Type B pancreatic cell (in vitro differentiated cells): ENCODE results near the gene FAM156A. TPM values are rescaled to one million over a fixed set of nuclear protein-coding genes. Genes with fewer than 3 reads are reported as not detected.
A peak's percentile ranks its signal among the peaks of the same experiment; 100 is the strongest.
"Not testable (repeated sequence)": the region's sequence is repeated elsewhere in the genome, so short reads cannot be mapped to it uniquely, and the experiment has no call there.

ENCODE experiments used
- DNase-seq: peaks from one replicate; pipeline ENCODE4 v3.0.0; 2021; ENCODE audit warnings: mixed read lengths; ENCODE audit not compliant: unreplicated experiment; ENCODE audit errors: extremely low spot score
- H3K27ac Mint-ChIP-seq: 2 replicates; pipeline ENCODE4 v1.8.0; 2021; ENCODE audit warnings: mild to moderate bottlenecking, mixed read lengths
- H3K27me3 Mint-ChIP-seq: 2 replicates; pipeline ENCODE4 v1.8.0; 2021; ENCODE audit warnings: mixed read lengths
- H3K36me3 Mint-ChIP-seq: 2 replicates; pipeline ENCODE4 v1.8.0; 2021; ENCODE audit warnings: mixed read lengths
- H3K4me1 Mint-ChIP-seq: one replicate; pipeline ENCODE4 v1.8.0; 2021; ENCODE audit warnings: mixed read lengths; ENCODE audit not compliant: unreplicated experiment
- H3K4me3 Mint-ChIP-seq: 2 replicates; pipeline ENCODE4 v1.8.0; 2021; ENCODE audit warnings: mild to moderate bottlenecking, mixed read lengths
- H3K9me3 Mint-ChIP-seq: 2 replicates; pipeline ENCODE4 v1.8.0; 2021; ENCODE audit warnings: mixed read lengths
- total RNA-seq: library from RNA; stranded (reverse); gene quantifications from 2 replicates; pipeline ENCODE4 v1.2.1, GENCODE V29; 2021; ENCODE audit warnings: low replicate concordance
- TF ChIP-seq, protein P1 (sequence below): fragments of 200-600 bp; sonication (generic); conservative IDR thresholded peaks from 2 replicates; pipeline ENCODE4 v1.5.0; 2021; ENCODE audit warnings: antibody characterized with exemption, mild to moderate bottlenecking

FAM156A gene
- total RNA-seq, 1 donor from 2014 or later = 23.7 TPM

DNA sequence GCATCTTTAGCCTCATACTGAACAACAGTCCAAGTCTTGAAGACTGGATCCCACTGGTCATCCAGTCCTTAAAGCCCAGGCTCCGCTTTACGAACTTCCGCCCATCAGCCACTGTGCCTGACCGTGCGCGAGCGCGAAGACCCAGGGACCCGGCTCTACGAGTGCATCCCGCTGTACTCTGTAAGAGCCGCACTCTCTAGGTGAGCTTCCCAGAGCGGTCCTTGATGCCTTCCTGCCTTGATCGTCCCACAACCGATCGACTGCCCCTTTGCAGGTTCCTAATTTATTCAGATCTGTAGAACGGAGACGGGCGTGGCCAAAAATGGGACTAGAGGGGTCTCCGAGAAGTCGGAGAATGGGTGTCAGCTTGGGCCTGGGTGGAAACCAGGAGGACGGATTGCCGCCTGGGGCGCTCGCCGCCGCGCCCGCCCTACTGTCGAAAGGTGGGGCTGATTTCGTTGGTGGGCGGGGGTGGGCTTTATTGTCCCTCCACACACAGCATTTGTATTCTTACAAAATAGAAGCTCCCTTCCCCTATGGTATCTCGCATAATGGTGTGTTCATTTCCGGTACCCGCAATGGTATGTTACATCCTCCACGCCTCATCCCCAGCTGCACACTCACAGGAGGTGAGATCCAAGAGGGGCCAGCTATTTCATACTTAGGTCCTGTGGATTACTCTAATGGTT lies 42.3 kb upstream of the FAM156A start:
- peak; percentile 25 for DNase-seq
- Mint-ChIP-seq H3K4me3 (no peak overlapping the region), H3K36me3 (no peaks in the 10 kb centered on the region), H3K27ac (no peak overlapping the region), H3K27me3 (no peaks in the 10 kb centered on the region), H3K4me1 (peaks cover 12% of the 10 kb centered on the region), H3K9me3 (peaks cover 3% of the 10 kb centered on the region)
- TF ChIP-seq, protein P1, sequence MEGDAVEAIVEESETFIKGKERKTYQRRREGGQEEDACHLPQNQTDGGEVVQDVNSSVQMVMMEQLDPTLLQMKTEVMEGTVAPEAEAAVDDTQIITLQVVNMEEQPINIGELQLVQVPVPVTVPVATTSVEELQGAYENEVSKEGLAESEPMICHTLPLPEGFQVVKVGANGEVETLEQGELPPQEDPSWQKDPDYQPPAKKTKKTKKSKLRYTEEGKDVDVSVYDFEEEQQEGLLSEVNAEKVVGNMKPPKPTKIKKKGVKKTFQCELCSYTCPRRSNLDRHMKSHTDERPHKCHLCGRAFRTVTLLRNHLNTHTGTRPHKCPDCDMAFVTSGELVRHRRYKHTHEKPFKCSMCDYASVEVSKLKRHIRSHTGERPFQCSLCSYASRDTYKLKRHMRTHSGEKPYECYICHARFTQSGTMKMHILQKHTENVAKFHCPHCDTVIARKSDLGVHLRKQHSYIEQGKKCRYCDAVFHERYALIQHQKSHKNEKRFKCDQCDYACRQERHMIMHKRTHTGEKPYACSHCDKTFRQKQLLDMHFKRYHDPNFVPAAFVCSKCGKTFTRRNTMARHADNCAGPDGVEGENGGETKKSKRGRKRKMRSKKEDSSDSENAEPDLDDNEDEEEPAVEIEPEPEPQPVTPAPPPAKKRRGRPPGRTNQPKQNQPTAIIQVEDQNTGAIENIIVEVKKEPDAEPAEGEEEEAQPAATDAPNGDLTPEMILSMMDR = no peak

DNA sequence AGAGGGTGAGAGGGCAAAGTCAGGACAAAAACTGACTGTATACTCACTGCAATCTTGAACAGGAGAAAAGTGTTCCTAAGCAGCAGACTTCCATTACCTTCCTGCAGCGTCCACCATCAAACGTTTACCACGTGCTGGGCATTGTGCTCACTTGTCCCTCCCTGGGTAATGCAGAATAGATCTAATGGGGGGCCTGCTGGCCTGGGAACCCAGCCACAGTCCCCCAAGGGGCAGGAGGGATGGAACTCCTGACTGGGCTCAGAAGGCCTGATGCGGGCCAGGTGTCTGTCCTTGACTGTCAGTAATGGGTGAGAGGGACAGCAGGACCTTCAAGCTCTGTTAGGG lies 37.6 kb upstream of the FAM156A start:
- no peaks in the 10 kb centered on the region for H3K36me3 Mint-ChIP-seq
- peak; percentile 27 for DNase-seq
- peak overlapping the region; percentile 99 for H3K27ac Mint-ChIP-seq
- TF ChIP-seq, protein P1 = no peak
- H3K4me3 Mint-ChIP-seq = peak overlapping the region; percentile 99
- no peaks in the 10 kb centered on the region for H3K27me3 Mint-ChIP-seq
- peaks cover 5% of the 10 kb centered on the region for H3K4me1 Mint-ChIP-seq
- H3K9me3 Mint-ChIP-seq = no peaks in the 10 kb centered on the region

DNA sequence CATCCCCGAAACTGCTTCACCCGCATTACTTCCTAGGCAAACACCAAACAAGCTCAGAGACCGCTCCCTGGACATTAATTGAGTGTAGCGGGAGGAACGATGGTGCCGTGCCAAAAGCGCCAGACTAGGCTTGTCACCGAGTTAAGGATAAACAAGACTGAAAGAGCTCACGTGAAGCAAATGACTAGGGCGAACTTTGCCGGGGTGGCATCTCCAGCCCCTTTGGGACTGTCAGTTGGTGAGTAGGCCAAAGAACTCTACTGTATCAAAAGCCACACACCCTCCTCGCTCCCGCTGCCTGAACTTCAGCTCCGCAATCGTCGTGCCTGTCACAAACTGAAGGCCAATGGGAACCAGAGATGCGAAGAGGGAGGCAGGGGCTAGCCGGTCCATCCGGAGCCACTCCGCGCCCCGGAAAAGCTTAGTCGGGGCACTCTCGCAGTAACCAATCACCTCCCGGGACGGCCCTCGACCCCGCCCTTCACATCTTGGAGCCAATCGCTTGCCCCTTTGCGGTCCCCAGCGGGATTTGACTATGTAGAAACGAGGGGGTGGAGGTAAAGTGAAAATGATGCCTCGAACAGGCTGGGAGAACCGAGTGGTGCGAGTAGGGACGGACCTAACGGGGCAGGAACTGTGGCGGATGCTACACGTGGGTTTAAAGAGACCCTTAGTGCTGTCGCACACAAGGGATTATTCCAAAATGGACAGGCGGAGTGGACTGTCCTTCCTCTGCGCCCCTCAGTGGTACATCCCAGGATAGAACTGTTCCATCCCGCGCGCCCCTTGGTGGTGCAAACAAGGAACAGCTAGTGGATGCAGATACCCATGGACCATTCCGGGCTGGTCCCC lies 37.0 kb upstream of the FAM156A start:
- H3K27me3 Mint-ChIP-seq = no peaks in the 10 kb centered on the region

DNA sequence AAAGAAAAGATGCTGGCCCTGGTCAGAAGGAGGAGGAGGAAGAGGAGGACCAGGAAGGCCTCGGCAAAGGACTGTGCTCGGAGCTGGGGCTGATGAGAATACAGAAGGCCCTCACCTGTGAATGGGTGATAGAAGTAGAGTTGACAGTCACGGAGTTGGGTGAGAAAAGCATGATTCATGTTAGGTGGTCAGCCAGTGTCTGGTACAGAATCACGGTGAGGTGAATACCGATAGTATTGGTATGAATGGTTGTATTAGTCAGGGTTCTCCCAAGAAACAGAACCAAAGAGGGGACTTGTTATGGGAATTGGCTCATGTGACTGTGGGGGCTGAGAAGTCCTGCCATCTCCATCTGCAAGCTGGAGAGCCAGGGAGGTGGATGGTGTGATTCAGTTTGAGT lies 32.5 kb upstream of the FAM156A start:
- no peaks in the 10 kb centered on the region for H3K27me3 Mint-ChIP-seq
- H3K9me3 Mint-ChIP-seq = no peaks in the 10 kb centered on the region
- peak; percentile 32 for DNase-seq
- no peak overlapping the region for H3K27ac Mint-ChIP-seq
- TF ChIP-seq, protein P1 = no peak
- peaks cover 9% of the 10 kb centered on the region for H3K4me1 Mint-ChIP-seq
- no peaks in the 10 kb centered on the region for H3K36me3 Mint-ChIP-seq
- H3K4me3 Mint-ChIP-seq = no peak overlapping the region

More for the DNA sequence above, 37.0 kb upstream of the FAM156A start:
- Mint-ChIP-seq H3K4me3 (peak overlapping the region; percentile 99), H3K27ac (peak overlapping the region; percentile 99), H3K36me3 (no peaks in the 10 kb centered on the region), H3K4me1 (peaks cover 5% of the 10 kb centered on the region), H3K9me3 (no peaks in the 10 kb centered on the region)
- TF ChIP-seq, protein P1 = peak; percentile 71
- peak; percentile 90 for DNase-seq

DNA sequence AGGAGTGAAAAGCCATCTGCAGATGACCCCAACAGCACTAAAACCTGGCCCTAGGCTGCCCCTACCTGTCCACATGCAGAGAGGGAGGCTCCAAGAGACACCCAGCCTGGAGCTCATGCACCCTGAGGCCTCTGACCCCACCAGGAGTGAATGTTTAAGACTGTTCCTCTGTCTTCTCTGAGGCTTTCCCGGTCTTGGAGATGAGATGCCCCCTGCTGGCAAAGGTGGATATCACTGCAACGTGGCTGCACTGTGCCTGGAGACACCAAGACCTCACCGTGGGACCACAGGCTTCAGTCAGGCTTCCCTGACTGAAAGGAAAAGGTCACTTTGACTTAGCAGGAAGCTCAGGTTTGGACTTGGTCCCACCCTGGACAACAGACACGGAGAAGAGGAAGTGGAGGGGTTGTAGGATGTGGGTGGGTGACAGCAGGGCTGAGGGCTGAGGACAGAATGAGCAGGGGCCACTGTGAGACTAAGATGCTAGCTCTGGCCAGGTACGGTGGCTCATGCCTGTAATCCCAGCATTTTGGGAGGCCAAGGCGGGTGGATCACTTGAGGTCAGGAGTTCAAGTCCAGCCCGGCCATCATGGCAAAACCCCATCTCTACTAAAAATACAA lies 31.8 kb upstream of the FAM156A start:
- not testable (repeated sequence) for H3K27me3 Mint-ChIP-seq, H3K9me3 Mint-ChIP-seq, H3K36me3 Mint-ChIP-seq, H3K4me1 Mint-ChIP-seq
- TF ChIP-seq, protein P1 = peak; percentile 72
- peak; percentile 65 for DNase-seq
- H3K27ac Mint-ChIP-seq = peak overlapping the region; percentile 54
- peak overlapping the region; percentile 73 for H3K4me3 Mint-ChIP-seq
